GM21786 (cell line): Measurements from ENCODE around the gene POM121L2.
A peak's percentile ranks its signal among the peaks of the same experiment; 100 is the strongest.

Source experiments
- ATAC-seq: cut with Tn5 transposase; IDR thresholded peaks from one replicate; pipeline ENCODE4 v1.9.1; 2021; ENCODE audit not compliant: unreplicated experiment

The POM121L2 gene

GRCh38 chr6:27312146-27312949 is at the start of gene POM121L2:
TSS of gene POM121L2 (minus strand) at chr6:27312273. CDS start at chr6:27312170, 103 bp downstream.
- peak; percentile 61 for ATAC-seq

GRCh38 chr6:27359231-27359630 is 47.2 kb upstream of the POM121L2 start:
- ATAC-seq, result no peak

GRCh38 chr6:27358786-27359185 is 46.7 kb upstream of the POM121L2 start:
- ATAC-seq, result no peak

- no peak for ATAC-seq
Measured at GRCh38 chr6:27352850-27353249, 40.8 kb upstream of the POM121L2 start.

GRCh38 chr6:27334141-27334540 is 22.1 kb upstream of the POM121L2 start:
- ATAC-seq, result no peak

- no peak for ATAC-seq
Measured at GRCh38 chr6:27333642-27334040, 21.6 kb upstream of the POM121L2 start.

- ATAC-seq, result no peak
Measured at GRCh38 chr6:27332692-27333641, 20.9 kb upstream of the POM121L2 start.

- ATAC-seq, result no peak
Measured at GRCh38 chr6:27327023-27327738, 15.1 kb upstream of the POM121L2 start.

- ATAC-seq, result no peak
Measured at GRCh38 chr6:27321901-27322300, 9.8 kb upstream of the POM121L2 start.

- no peak for ATAC-seq
Measured at GRCh38 chr6:27321370-27321769, 9.3 kb upstream of the POM121L2 start.

- ATAC-seq, result no peak
Measured at GRCh38 chr6:27318973-27319372, 6.9 kb upstream of the POM121L2 start.

- no peak for ATAC-seq
Measured at GRCh38 chr6:27314046-27314445, 2.0 kb upstream of the POM121L2 start.

GRCh38 chr6:27312950-27313271 is 838 bp upstream of the POM121L2 start:
- ATAC-seq, result peak; percentile 22

GRCh38 chr6:27311806-27312145 is 297 bp downstream of the POM121L2 start:
- no peak for ATAC-seq

- no peak for ATAC-seq
Measured at GRCh38 chr6:27303613-27304272, 8.3 kb downstream of the POM121L2 start.

GRCh38 chr6:27297857-27298730 is 14.0 kb downstream of the POM121L2 start:
- ATAC-seq, result no peak

GRCh38 chr6:27297484-27297856 is 14.6 kb downstream of the POM121L2 start:
- ATAC-seq, result no peak

- no peak for ATAC-seq
Measured at GRCh38 chr6:27296106-27296783, 15.8 kb downstream of the POM121L2 start.

GRCh38 chr6:27295301-27296079 is 16.6 kb downstream of the POM121L2 start:
- no peak for ATAC-seq
